Measurements from ENCODE around the gene TPRG1. TPM values are rescaled to one million over a fixed set of nuclear protein-coding genes. Genes with fewer than 3 reads are reported as not detected.

Gene TPRG1
- total and polyA plus RNA-seq, 2 experiments from 2014 or later, result 0.43 TPM; not detected in 1

DNA sequence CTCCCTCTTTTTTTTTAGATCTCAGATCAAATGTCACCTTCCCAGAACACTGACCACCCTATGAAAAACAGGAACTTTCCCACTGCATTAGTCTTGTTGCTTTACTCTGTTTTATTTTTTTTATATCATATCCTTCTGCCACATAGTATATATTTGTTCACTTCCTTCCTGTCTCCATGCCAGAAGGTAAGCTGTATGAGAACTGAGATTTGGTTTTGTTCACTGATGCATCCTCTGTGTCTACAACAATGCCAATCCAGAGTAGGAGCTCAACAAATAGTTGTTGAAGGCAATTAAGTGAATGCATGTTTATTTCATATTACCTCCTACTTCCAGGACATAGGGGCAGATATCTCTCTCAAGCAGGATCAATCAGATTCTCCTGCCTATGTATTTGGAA, 114.4 kb downstream of the TPRG1 start:
- no peak for DNase-seq (ENCODE audit: low spot score)

DNA sequence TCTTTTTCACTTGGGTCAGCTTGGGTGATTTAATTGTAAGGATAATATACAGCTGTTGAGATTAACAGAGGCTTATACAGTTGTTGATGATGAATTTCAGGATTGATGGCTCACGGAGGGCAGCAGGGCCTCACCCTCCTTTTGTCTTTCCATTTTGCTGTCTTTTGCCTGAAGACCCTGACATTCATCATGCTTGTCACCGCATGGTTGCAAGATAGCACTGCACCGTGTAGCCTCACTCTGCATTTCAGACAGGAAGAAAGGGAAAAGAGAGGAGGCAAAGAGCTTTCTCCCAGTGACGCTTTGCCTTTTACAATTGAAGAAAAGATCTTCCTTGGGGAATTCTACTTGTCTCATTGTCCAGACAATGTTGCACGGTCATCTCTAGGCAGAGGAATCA, 115.1 kb downstream of the TPRG1 start:
- H3K27ac ChIP-seq, result no peak overlapping the region
- no peaks in the 10 kb centered on the region for H3K79me2 ChIP-seq
- no peaks in the 10 kb centered on the region for H3K4me1 ChIP-seq (ENCODE audit: insufficient read depth)
- H2AFZ ChIP-seq, result no peak overlapping the region
- no peaks in the 10 kb centered on the region for H3K27me3 ChIP-seq
- H3K9me2 ChIP-seq (replicated peaks; ENCODE audit: insufficient read depth), result no peaks in the 10 kb centered on the region
- no peak overlapping the region for H3K4me3 ChIP-seq
- H4K20me1 ChIP-seq (ENCODE audit: insufficient read depth, poor library complexity, severe bottlenecking), result no peaks in the 10 kb centered on the region
- no peak for DNase-seq (ENCODE audit: low spot score)
- no peaks in the 10 kb centered on the region for H3K36me3 ChIP-seq (replicated peaks; ENCODE audit: insufficient read depth, low read depth)
- no peak overlapping the region for H3K4me2 ChIP-seq
- WGBS (ENCODE audit: low lambda C conversion rate, missing lambda C conversion rate), result 75% methylated on average over 5 of the region's 5 CpGs
- H3K9me3 ChIP-seq (ENCODE audit: low read depth), result no peaks in the 10 kb centered on the region
- TF ChIP-seq EZH2phosphoT487 (IDR thresholded peaks at IDR 0.05; ENCODE audit: low read depth, severe bottlenecking, unreplicated experiment), result no peak
- no peak for TF ChIP-seq EZH2 (IDR thresholded peaks at IDR 0.05; ENCODE audit: borderline replicate concordance)
- TF ChIP-seq, protein P1, sequence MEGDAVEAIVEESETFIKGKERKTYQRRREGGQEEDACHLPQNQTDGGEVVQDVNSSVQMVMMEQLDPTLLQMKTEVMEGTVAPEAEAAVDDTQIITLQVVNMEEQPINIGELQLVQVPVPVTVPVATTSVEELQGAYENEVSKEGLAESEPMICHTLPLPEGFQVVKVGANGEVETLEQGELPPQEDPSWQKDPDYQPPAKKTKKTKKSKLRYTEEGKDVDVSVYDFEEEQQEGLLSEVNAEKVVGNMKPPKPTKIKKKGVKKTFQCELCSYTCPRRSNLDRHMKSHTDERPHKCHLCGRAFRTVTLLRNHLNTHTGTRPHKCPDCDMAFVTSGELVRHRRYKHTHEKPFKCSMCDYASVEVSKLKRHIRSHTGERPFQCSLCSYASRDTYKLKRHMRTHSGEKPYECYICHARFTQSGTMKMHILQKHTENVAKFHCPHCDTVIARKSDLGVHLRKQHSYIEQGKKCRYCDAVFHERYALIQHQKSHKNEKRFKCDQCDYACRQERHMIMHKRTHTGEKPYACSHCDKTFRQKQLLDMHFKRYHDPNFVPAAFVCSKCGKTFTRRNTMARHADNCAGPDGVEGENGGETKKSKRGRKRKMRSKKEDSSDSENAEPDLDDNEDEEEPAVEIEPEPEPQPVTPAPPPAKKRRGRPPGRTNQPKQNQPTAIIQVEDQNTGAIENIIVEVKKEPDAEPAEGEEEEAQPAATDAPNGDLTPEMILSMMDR (IDR thresholded peaks at IDR 0.05; ENCODE audit: poor library complexity), result no peak

More for the DNA sequence above, 114.4 kb downstream of the TPRG1 start:
- Histone ChIP-seq H3K4me1 (ENCODE audit: insufficient read depth) (no peaks in the 10 kb centered on the region), H3K27ac (no peak overlapping the region), H2AFZ (no peak overlapping the region), H3K4me3 (no peak overlapping the region), H3K4me2 (no peak overlapping the region), H3K36me3 (replicated peaks; ENCODE audit: insufficient read depth, low read depth) (no peaks in the 10 kb centered on the region), H4K20me1 (ENCODE audit: insufficient read depth, poor library complexity, severe bottlenecking) (no peaks in the 10 kb centered on the region), H3K27me3 (no peaks in the 10 kb centered on the region), H3K9me2 (replicated peaks; ENCODE audit: insufficient read depth) (no peaks in the 10 kb centered on the region), H3K9me3 (ENCODE audit: low read depth) (no peaks in the 10 kb centered on the region), H3K79me2 (no peaks in the 10 kb centered on the region)
- no peak for TF ChIP-seq EZH2phosphoT487 (IDR thresholded peaks at IDR 0.05; ENCODE audit: low read depth, severe bottlenecking, unreplicated experiment)
- TF ChIP-seq EZH2 (IDR thresholded peaks at IDR 0.05; ENCODE audit: borderline replicate concordance), result no peak
- TF ChIP-seq, protein P1 (IDR thresholded peaks at IDR 0.05; ENCODE audit: poor library complexity), result no peak

DNA sequence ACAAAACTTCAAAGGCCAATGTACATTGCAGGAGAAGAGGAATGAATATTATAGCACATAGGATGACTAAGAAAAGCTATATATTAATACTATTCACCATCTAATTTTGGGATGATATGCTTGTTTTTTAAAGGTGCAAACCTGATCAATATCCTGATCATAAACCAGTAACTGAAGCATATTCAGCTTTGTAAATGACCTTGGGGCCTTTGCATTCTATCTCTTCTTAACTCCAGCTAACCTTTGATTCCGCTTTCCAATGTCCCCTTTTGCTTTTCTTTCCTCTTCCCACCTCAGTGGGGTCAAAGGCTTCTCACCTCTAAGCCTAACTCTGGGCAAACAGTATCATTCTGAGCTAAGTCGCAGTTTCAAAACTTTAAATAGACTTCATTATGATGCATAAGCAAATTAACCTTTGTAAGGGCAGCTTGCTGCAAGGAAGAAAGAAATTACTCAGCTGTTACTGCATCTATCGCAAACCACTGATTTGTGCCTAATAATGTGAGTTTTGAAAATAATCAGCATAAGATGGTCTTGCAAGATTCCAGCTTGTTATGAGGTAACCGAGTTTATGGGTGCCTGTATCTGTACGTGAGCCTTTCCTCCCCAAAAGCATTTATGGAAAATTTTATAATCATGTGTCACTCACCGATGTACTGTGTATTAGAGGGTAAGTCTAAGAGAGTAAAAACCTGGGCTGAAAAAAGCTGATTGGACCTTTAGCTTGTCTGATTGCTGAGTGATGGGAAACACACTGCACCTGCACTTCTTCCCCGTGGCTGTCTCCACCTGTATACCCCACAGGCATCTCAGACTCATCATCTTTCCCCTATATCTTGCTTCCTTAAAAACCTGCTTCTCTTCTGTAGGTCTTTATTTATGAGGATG, 116.8 kb downstream of the TPRG1 start:
- 80% methylated on average over 7 of the region's 7 CpGs for WGBS (ENCODE audit: low lambda C conversion rate, missing lambda C conversion rate)

More for the DNA sequence above, 116.8 kb downstream of the TPRG1 start:
- Histone ChIP-seq H3K4me3 (no peak overlapping the region), H2AFZ (no peak overlapping the region), H3K4me2 (no peak overlapping the region), H3K4me1 (ENCODE audit: insufficient read depth) (no peaks in the 10 kb centered on the region), H3K27ac (no peak overlapping the region), H3K27me3 (no peaks in the 10 kb centered on the region), H3K9me2 (replicated peaks; ENCODE audit: insufficient read depth) (no peaks in the 10 kb centered on the region), H3K79me2 (no peaks in the 10 kb centered on the region), H4K20me1 (ENCODE audit: insufficient read depth, poor library complexity, severe bottlenecking) (no peaks in the 10 kb centered on the region), H3K9me3 (ENCODE audit: low read depth) (no peaks in the 10 kb centered on the region), H3K36me3 (replicated peaks; ENCODE audit: insufficient read depth, low read depth) (no peaks in the 10 kb centered on the region)
- DNase-seq (ENCODE audit: low spot score), result no peak
- TF ChIP-seq, protein P1 (IDR thresholded peaks at IDR 0.05; ENCODE audit: poor library complexity), result no peak
- TF ChIP-seq EZH2phosphoT487 (IDR thresholded peaks at IDR 0.05; ENCODE audit: low read depth, severe bottlenecking, unreplicated experiment) (no peak), EZH2 (IDR thresholded peaks at IDR 0.05; ENCODE audit: borderline replicate concordance) (no peak)

Measured in hepatocyte (in vitro differentiated cells).